Measurements from ENCODE around the gene KLK5.

The KLK5 gene

DNA sequence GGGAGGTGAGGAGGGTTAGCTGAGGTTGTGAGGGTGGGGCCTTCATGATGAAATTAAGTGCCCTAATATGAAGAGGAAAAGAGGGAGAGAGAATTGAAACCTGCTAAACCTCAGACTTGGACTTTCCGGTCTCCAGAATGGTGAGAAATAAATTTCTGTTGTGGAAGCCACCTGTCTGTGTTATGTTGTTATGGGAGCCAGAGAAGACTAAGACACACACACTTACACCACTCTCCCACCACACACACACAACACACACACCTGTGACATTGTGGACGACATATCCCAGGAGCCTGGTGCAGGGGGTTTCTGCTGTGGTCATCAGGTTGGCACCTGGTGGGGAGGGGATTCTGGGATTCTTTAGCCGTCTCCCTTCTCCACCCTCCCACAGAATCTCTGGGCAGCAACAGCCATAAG is 55.6 kb downstream of the KLK5 start:
- TF ChIP-seq, protein P1, sequence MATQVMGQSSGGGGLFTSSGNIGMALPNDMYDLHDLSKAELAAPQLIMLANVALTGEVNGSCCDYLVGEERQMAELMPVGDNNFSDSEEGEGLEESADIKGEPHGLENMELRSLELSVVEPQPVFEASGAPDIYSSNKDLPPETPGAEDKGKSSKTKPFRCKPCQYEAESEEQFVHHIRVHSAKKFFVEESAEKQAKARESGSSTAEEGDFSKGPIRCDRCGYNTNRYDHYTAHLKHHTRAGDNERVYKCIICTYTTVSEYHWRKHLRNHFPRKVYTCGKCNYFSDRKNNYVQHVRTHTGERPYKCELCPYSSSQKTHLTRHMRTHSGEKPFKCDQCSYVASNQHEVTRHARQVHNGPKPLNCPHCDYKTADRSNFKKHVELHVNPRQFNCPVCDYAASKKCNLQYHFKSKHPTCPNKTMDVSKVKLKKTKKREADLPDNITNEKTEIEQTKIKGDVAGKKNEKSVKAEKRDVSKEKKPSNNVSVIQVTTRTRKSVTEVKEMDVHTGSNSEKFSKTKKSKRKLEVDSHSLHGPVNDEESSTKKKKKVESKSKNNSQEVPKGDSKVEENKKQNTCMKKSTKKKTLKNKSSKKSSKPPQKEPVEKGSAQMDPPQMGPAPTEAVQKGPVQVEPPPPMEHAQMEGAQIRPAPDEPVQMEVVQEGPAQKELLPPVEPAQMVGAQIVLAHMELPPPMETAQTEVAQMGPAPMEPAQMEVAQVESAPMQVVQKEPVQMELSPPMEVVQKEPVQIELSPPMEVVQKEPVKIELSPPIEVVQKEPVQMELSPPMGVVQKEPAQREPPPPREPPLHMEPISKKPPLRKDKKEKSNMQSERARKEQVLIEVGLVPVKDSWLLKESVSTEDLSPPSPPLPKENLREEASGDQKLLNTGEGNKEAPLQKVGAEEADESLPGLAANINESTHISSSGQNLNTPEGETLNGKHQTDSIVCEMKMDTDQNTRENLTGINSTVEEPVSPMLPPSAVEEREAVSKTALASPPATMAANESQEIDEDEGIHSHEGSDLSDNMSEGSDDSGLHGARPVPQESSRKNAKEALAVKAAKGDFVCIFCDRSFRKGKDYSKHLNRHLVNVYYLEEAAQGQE (IDR thresholded peaks at IDR 0.05; ENCODE audit: low read depth) = no peak
- no peak for TF ChIP-seq EGR1 (IDR thresholded peaks at IDR 0.05)
- TF ChIP-seq TAF1 (IDR thresholded peaks at IDR 0.05; ENCODE audit: low read depth) = no peak
- TF ChIP-seq, protein P2, sequence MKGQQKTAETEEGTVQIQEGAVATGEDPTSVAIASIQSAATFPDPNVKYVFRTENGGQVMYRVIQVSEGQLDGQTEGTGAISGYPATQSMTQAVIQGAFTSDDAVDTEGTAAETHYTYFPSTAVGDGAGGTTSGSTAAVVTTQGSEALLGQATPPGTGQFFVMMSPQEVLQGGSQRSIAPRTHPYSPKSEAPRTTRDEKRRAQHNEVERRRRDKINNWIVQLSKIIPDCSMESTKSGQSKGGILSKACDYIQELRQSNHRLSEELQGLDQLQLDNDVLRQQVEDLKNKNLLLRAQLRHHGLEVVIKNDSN (IDR thresholded peaks at IDR 0.05) = no peak
- TF ChIP-seq CEBPB (IDR thresholded peaks at IDR 0.05) = no peak
- TF ChIP-seq FOXM1 (IDR thresholded peaks at IDR 0.05; ENCODE audit: borderline replicate concordance, low read depth) = no peak
- no peak for TF ChIP-seq CREB1 (IDR thresholded peaks at IDR 0.05; ENCODE audit: low read depth)
- TF ChIP-seq EP300 (IDR thresholded peaks at IDR 0.05; ENCODE audit: borderline replicate concordance) = no peak
- no peak for TF ChIP-seq YY1 (IDR thresholded peaks at IDR 0.05; ENCODE audit: low read depth)
- TF ChIP-seq TEAD4 (IDR thresholded peaks at IDR 0.05) = no peak
- TF ChIP-seq, protein P3, sequence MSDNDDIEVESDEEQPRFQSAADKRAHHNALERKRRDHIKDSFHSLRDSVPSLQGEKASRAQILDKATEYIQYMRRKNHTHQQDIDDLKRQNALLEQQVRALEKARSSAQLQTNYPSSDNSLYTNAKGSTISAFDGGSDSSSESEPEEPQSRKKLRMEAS (IDR thresholded peaks at IDR 0.05) = no peak
- TF ChIP-seq TCF12 (IDR thresholded peaks at IDR 0.05; ENCODE audit: low read depth) = no peak
- TF ChIP-seq ZBTB7A (IDR thresholded peaks at IDR 0.05; ENCODE audit: low read depth) = no peak
- TF ChIP-seq NFIC (IDR thresholded peaks at IDR 0.05) = no peak
- TF ChIP-seq RAD21 (IDR thresholded peaks at IDR 0.05; ENCODE audit: low read depth) = no peak

DNA sequence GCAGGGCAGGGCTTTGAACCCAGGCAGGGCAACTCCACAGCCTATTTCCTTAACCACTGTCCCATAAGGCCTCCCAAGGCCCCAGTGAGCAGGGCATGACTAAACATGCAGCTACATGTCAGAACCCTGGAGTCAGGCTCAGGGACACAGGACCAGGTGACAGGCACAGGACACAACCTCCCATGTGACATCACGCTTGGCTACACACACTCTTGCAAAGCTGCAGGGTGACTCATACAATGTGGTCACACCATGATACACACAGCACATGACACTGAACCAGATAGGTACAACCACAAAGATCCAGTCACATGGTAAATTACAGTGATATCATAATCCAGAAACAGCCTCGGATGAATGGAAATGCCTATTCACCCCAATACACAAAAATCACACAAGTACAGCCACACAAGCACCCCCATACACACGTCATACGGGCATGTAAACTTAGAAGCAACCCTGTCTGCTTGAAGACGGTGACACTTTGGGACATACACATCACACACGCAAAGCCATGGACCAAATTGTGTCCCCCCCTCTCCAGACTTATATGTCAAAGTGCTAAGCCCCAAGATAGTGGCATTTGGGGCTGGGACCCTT is 56.1 kb downstream of the KLK5 start:
- TF ChIP-seq CREB1 (IDR thresholded peaks at IDR 0.05; ENCODE audit: low read depth) = no peak
- no peak for TF ChIP-seq ZBTB7A (IDR thresholded peaks at IDR 0.05; ENCODE audit: low read depth)
- TF ChIP-seq, protein P2 (IDR thresholded peaks at IDR 0.05) = no peak; the same call in 1 of the 2 replicates
- TF ChIP-seq, protein P1 (IDR thresholded peaks at IDR 0.05; ENCODE audit: low read depth) = no peak
- TF ChIP-seq, protein P3 (IDR thresholded peaks at IDR 0.05) = no peak
- no peak for TF ChIP-seq EP300 (IDR thresholded peaks at IDR 0.05; ENCODE audit: borderline replicate concordance)
- no peak for TF ChIP-seq EGR1 (IDR thresholded peaks at IDR 0.05)
- no peak for TF ChIP-seq NFIC (IDR thresholded peaks at IDR 0.05)
- TF ChIP-seq YY1 (IDR thresholded peaks at IDR 0.05; ENCODE audit: low read depth) = no peak
- TF ChIP-seq TEAD4 (IDR thresholded peaks at IDR 0.05) = no peak
- no peak for TF ChIP-seq FOXM1 (IDR thresholded peaks at IDR 0.05; ENCODE audit: borderline replicate concordance, low read depth)
- no peak for TF ChIP-seq RAD21 (IDR thresholded peaks at IDR 0.05; ENCODE audit: low read depth)
- TF ChIP-seq TCF12 (IDR thresholded peaks at IDR 0.05; ENCODE audit: low read depth) = no peak
- no peak for TF ChIP-seq CEBPB (IDR thresholded peaks at IDR 0.05)
- no peak for TF ChIP-seq TAF1 (IDR thresholded peaks at IDR 0.05; ENCODE audit: low read depth)

DNA sequence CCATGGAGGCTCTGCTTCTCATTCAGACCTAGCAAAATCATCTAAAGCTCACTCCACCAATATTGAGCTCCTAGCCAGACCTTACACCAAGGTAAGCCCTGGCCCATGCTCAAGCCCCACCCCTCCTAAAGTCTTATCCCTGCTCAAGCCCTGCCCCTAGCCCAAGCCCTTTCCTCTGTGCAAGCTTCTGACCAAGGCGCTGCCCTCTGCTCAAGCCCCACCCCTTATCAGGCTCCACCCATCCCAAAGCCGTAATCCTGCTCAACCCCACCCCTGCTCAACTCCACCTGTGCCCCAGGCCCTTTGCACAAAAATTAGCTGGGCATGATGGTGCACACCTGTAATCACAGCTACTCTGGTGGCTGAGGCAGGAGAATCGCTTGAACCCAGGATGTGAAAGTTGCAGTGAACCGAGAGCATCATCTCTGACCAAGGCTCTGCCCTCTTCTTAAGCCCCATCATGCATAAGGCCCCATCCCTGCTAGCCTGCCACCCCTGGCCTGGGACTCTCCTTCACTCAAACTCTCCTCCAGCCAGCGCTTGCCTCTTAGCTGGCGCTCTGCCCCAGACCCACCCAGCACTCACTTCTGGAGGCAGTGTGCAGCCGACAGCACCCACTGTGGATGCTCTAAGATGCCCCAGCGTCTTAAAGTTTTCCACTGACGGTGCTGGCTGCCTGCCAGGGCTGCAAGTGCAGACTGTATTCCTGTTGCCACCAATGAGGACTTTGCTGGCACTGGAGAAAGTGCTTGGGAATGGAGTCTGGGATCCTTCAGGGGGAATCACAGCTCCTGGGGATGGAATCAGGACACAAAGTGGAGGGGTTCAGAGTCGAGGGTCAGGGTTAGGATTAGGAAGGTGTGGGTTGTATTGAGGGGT is 58.1 kb downstream of the KLK5 start:
- TF ChIP-seq FOXM1 (IDR thresholded peaks at IDR 0.05; ENCODE audit: borderline replicate concordance, low read depth) = no peak
- no peak for TF ChIP-seq ZBTB7A (IDR thresholded peaks at IDR 0.05; ENCODE audit: low read depth)
- TF ChIP-seq, protein P2 (IDR thresholded peaks at IDR 0.05) = no peak
- TF ChIP-seq EGR1 (IDR thresholded peaks at IDR 0.05) = no peak
- no peak for TF ChIP-seq RAD21 (IDR thresholded peaks at IDR 0.05; ENCODE audit: low read depth)
- TF ChIP-seq CREB1 (IDR thresholded peaks at IDR 0.05; ENCODE audit: low read depth) = no peak
- no peak for TF ChIP-seq EP300 (IDR thresholded peaks at IDR 0.05; ENCODE audit: borderline replicate concordance)
- no peak for TF ChIP-seq CEBPB (IDR thresholded peaks at IDR 0.05)
- TF ChIP-seq YY1 (IDR thresholded peaks at IDR 0.05; ENCODE audit: low read depth) = no peak
- TF ChIP-seq, protein P3 (IDR thresholded peaks at IDR 0.05) = no peak
- TF ChIP-seq NFIC (IDR thresholded peaks at IDR 0.05) = no peak
- TF ChIP-seq TCF12 (IDR thresholded peaks at IDR 0.05; ENCODE audit: low read depth) = no peak
- no peak for TF ChIP-seq TAF1 (IDR thresholded peaks at IDR 0.05; ENCODE audit: low read depth)
- TF ChIP-seq, protein P1 (IDR thresholded peaks at IDR 0.05; ENCODE audit: low read depth) = no peak
- TF ChIP-seq TEAD4 (IDR thresholded peaks at IDR 0.05) = no peak

Measured in Ishikawa (cell line).